PFSK-1 (cell line): ENCODE data around the gene ATP6V1G2.

Experiments
- FOXP2 ChIP-seq: optimal IDR thresholded peaks from 2 replicates; pipeline ENCODE3; 2011; ENCODE audit warnings: borderline replicate concordance, control low read depth, inconsistent platforms; ENCODE audit not compliant: insufficient read depth; ENCODE audit errors: extremely low read length, extremely low read depth
- POLR2AphosphoS5 ChIP-seq: IDR thresholded peaks from 2 replicates; pipeline ENCODE4 v1.6.1; 2012; ENCODE audit warnings: low read depth, mild to moderate bottlenecking, control low read depth, low read length, moderate library complexity
- REST ChIP-seq, 2 experiments: IDR thresholded peaks; 2 replicates each; pipeline versions ENCODE4 v1.6.1 to v1.8.0; 2011 to 2012; ENCODE audit warnings: low read depth in 2 of 2, low read length in 2 of 2, control low read depth in 1 of 2, inconsistent platforms in 1 of 2, mild to moderate bottlenecking in 1 of 2, moderate library complexity in 1 of 2; ENCODE audit not compliant: insufficient read depth in 1 of 2
- SIN3A ChIP-seq: IDR thresholded peaks from 2 replicates; pipeline ENCODE4 v1.6.1; 2012; ENCODE audit warnings: mild to moderate bottlenecking, low read length, moderate library complexity, borderline replicate concordance; ENCODE audit not compliant: insufficient read depth
- TAF1 ChIP-seq: IDR thresholded peaks from 2 replicates; pipeline ENCODE4 v1.6.1; 2012; ENCODE audit warnings: low read length, control low read depth, borderline replicate concordance; ENCODE audit not compliant: insufficient read depth

Gene ATP6V1G2

DNA sequence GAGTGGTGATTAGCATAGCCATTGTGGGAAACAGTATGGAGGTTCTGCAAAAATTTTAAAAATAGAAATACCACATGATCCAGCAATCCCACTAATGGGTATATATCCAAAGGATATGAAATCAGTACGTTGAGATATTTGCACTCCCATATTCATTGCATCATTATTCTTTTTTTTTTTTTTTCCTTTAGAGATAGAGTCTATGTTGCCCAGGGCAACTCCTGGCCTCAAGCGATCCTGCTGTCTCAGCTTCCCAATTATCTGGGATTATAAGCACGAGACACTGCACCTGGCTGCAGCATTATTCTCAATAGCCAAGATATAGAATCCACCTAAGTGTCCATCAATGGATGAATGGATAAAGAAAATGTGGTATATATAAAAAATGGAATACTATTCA lies 24.6 kb downstream of the ATP6V1G2 start:
- TF ChIP-seq TAF1, result no peak
- no peak for TF ChIP-seq FOXP2
- TF ChIP-seq REST (IDR thresholded peaks at IDR 0.05; ENCODE audit: insufficient read depth in 1 of 2, low read depth in 2 of 2, low read length in 2 of 2), result no peak
- no peak for TF ChIP-seq POLR2AphosphoS5

DNA sequence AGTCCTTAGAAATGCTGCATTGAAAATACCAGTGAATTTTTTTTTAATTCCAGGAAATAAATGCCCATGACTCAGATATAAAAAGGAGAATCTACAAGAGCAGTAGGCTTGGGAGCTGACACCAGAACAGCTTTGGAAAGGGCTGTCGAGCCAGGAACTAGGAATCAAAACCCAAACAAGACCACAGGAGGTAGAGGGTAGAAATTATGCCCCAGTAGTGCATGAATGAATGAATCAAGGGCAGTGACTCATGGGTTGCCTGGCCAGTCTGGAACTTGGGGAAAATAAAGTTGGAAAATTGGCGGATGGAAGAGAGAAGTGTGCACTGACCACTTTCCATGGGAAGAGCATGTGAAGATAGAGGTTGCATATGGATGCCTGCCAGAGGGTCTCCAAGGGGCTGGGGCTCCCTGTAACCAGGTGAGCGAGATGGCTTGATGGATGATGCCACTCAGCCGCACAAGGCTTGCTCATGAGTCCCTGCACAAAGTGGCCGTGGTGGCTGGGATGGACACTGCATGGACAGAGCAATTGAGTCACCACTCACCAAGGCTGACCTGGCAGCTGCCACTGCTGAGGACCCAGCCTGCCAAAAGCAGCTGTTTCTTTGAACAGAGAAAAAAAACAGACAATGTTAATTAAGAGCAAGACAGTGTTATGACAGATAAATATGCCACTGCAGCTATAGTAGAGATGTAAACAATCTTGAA lies 32.8 kb downstream of the ATP6V1G2 start:
- no peak for TF ChIP-seq SIN3A
- TF ChIP-seq TAF1, result no peak
- no peak for TF ChIP-seq POLR2AphosphoS5
- no peak for TF ChIP-seq REST (IDR thresholded peaks at IDR 0.05; ENCODE audit: insufficient read depth in 1 of 2, low read depth in 2 of 2, low read length in 2 of 2)
- no peak for TF ChIP-seq FOXP2

DNA sequence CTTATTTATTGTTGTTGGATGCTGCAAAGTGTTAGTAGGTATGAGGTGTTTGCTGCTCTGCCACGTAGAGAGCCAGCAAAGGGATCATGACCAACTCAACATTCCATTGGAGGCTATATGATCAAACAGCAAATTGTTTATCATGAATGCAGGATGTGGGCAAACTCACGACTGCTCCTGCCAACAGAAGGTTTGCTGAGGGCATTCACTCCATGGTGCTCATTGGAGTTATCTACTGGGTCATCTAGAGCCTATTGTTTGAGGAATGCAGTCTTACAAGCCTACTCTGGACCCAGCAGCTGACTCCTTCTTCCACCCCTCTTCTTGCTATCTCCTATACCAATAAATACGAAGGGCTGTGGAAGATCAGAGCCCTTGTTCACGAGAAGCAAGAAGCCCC lies 36.4 kb downstream of the ATP6V1G2 start:
- TF ChIP-seq SIN3A, result no peak

DNA sequence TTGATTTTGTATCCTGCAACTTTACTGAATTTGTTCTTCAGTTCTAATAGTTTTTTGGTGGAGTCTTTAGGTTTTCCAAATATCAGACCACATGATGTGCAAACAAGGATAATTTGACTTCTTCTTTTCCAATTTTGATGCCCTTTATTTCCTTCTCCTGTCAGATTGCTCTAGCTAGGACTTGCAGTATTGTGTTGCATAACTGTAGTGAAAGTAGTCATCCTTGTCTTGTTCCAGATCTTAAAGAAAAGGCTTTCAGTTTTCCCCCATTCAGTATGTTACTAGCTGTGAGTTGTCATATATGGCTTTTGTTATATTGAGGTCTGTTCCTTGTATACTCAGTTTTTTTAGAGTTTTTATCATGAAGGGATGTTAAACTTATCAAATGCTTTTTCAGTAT lies 43.8 kb downstream of the ATP6V1G2 start:
- no peak for TF ChIP-seq REST (IDR thresholded peaks at IDR 0.05; ENCODE audit: insufficient read depth in 1 of 2, low read depth in 2 of 2, low read length in 2 of 2)

- TF ChIP-seq REST (IDR thresholded peaks at IDR 0.05; ENCODE audit: insufficient read depth in 1 of 2, low read depth in 2 of 2, low read length in 2 of 2) (no peak), SIN3A (no peak), TAF1 (no peak), POLR2AphosphoS5 (no peak), FOXP2 (no peak)
Observed at GRCh38 chr6:31498748-31499147, 47.7 kb downstream of the ATP6V1G2 start.
